ENCODE results near the gene SLC24A3.

The SLC24A3 gene

GRCh38 chr20:19328676-19329075 lies 116.2 kb downstream of the SLC24A3 start:
- DNase-seq (ENCODE audit: low read depth, low spot score), result no peak
- no peak for TF ChIP-seq CTCF (IDR thresholded peaks at IDR 0.05; ENCODE audit: low read depth, low read length)
- H3K4me3 ChIP-seq (ENCODE audit: low read depth, low read length), result no peak overlapping the region
- in situ Hi-C loops (cut with HindIII; ENCODE audit: low sequenced_read_pairs), result no loop called here

GRCh38 chr20:19330038-19330437 lies 117.6 kb downstream of the SLC24A3 start:
- in situ Hi-C loops (cut with HindIII; ENCODE audit: low sequenced_read_pairs), result no loop called here
- no peak for TF ChIP-seq CTCF (IDR thresholded peaks at IDR 0.05; ENCODE audit: low read depth, low read length)
- H3K4me3 ChIP-seq (ENCODE audit: low read depth, low read length), result no peak overlapping the region
- no peak for DNase-seq (ENCODE audit: low read depth, low spot score)

- TF ChIP-seq CTCF (IDR thresholded peaks at IDR 0.05; ENCODE audit: low read depth, low read length), result no peak
- no peak overlapping the region for H3K4me3 ChIP-seq (ENCODE audit: low read depth, low read length)
- no peak for DNase-seq (ENCODE audit: low read depth, low spot score)
- in situ Hi-C loops (cut with HindIII; ENCODE audit: low sequenced_read_pairs), result no loop called here
Measured at GRCh38 chr20:19330731-19331130, 118.3 kb downstream of the SLC24A3 start.

- H3K4me3 ChIP-seq (ENCODE audit: low read depth, low read length), result no peak overlapping the region
- no peak for TF ChIP-seq CTCF (IDR thresholded peaks at IDR 0.05; ENCODE audit: low read depth, low read length)
- DNase-seq (ENCODE audit: low read depth, low spot score), result no peak
- in situ Hi-C loops (cut with HindIII; ENCODE audit: low sequenced_read_pairs), result no loop called here
Measured at GRCh38 chr20:19333563-19333962, 121.1 kb downstream of the SLC24A3 start.

GRCh38 chr20:19335341-19335740 lies 122.9 kb downstream of the SLC24A3 start:
- in situ Hi-C loops (cut with HindIII; ENCODE audit: low sequenced_read_pairs), result no loop called here
- no peak overlapping the region for H3K4me3 ChIP-seq (ENCODE audit: low read depth, low read length)
- DNase-seq (ENCODE audit: low read depth, low spot score), result no peak
- TF ChIP-seq CTCF (IDR thresholded peaks at IDR 0.05; ENCODE audit: low read depth, low read length), result no peak

GRCh38 chr20:19335916-19336315 lies 123.5 kb downstream of the SLC24A3 start:
- H3K4me3 ChIP-seq (ENCODE audit: low read depth, low read length), result no peak overlapping the region
- TF ChIP-seq CTCF (IDR thresholded peaks at IDR 0.05; ENCODE audit: low read depth, low read length), result no peak
- in situ Hi-C loops (cut with HindIII; ENCODE audit: low sequenced_read_pairs), result no loop called here
- DNase-seq (ENCODE audit: low read depth, low spot score), result no peak

- TF ChIP-seq CTCF (IDR thresholded peaks at IDR 0.05; ENCODE audit: low read depth, low read length), result no peak
- DNase-seq (ENCODE audit: low read depth, low spot score), result no peak
- in situ Hi-C loops (cut with HindIII; ENCODE audit: low sequenced_read_pairs), result no loop called here
Measured at GRCh38 chr20:19336631-19337030, 124.2 kb downstream of the SLC24A3 start.

More at GRCh38 chr20:19336631-19337030, 124.2 kb downstream of the SLC24A3 start:
- no peak overlapping the region for H3K4me3 ChIP-seq (ENCODE audit: low read depth, low read length)

Data from astrocyte of the spinal cord (primary cell).